Naive thymus-derived CD8-positive, alpha-beta T cell (primary cell): ENCODE results near the gene GGPS1. TPM values are rescaled to one million over a fixed set of nuclear protein-coding genes. Genes with fewer than 3 reads are reported as not detected.
"Not testable (repeated sequence)": the region's sequence is repeated elsewhere in the genome, so short reads cannot be mapped to it uniquely, and the experiment has no call there.

Experiments used
- ATAC-seq, 2 donors: fragments of 150-1000 bp; cut with Tn5 transposase in 1 of 2; sonication (Bioruptor Pico), chemical (Tn5 transposase) in 1 of 2; 1 replicate in 1 of 2; 2 replicates in 1 of 2; pipeline ENCODE4 v1.10.0; 2021; ENCODE audit warnings: mild to moderate bottlenecking in 2 of 2, moderate library complexity in 2 of 2
- POLR2A ChIA-PET: fragments of 350-600 bp; sonication (Branson Sonifier 250); formaldehyde crosslinking; loops from one replicate; lab custom pipeline; 2021; ENCODE audit warnings: antibody characterized with exemption; lab: Charles Lee
- DNase-seq, 10 donors: peaks; one replicate each; pipeline versions ENCODE4 v3.0.0 to v3.0.0-alpha.2; 2020 to 2022
- H3K27ac Mint-ChIP-seq, 10 donors: one replicate each; pipeline ENCODE4 v1.8.0; 2020 to 2022; ENCODE audit warnings: mild to moderate bottlenecking in 10 of 10, mixed read lengths in 10 of 10, moderate library complexity in 4 of 10, inconsistent platforms in 1 of 10
- H3K27me3 Mint-ChIP-seq, 5 donors: one replicate each; pipeline ENCODE4 v1.8.0; 2021 to 2022; ENCODE audit warnings: mixed read lengths in 5 of 5
- H3K36me3 Mint-ChIP-seq, 3 donors: one replicate each; pipeline ENCODE4 v1.8.0; 2020 to 2022; ENCODE audit warnings: mixed read lengths in 3 of 3, mild to moderate bottlenecking in 2 of 3, inconsistent platforms in 1 of 3
- H3K4me1 Mint-ChIP-seq, 4 donors: one replicate each; pipeline ENCODE4 v1.8.0; 2021 to 2022; ENCODE audit warnings: mixed read lengths in 4 of 4
- H3K4me3 Mint-ChIP-seq, 10 donors: one replicate each; pipeline ENCODE4 v1.8.0; 2020 to 2022; ENCODE audit warnings: mild to moderate bottlenecking in 10 of 10, mixed read lengths in 10 of 10, moderate library complexity in 6 of 10, inconsistent platforms in 1 of 10
- H3K9me3 Mint-ChIP-seq, 9 donors: one replicate each; pipeline ENCODE4 v1.8.0; 2020 to 2022; ENCODE audit warnings: mixed read lengths in 9 of 9, mild to moderate bottlenecking in 3 of 9, inconsistent platforms in 1 of 9, moderate library complexity in 1 of 9
- polyA plus RNA-seq, 3 donors: library from polyadenylated mRNA; unstranded; fragments of 300-500 nt; fragmentation: Illumina TruSeq; gene quantifications; one replicate each; pipeline ENCODE4 v1.2.3, GENCODE V29; 2021
- total RNA-seq, 8 experiments: library from RNA in 2 of 8; stranded (reverse) in 2 of 8; gene quantifications; one replicate each; pipeline ENCODE4 v1.2.3 and lab custom pipeline; 2021 to 2026

GGPS1 gene
- total and polyA plus RNA-seq, 5 experiments from 2014 or later = 43.7 to 69.4 (median 55.3) TPM

DNA sequence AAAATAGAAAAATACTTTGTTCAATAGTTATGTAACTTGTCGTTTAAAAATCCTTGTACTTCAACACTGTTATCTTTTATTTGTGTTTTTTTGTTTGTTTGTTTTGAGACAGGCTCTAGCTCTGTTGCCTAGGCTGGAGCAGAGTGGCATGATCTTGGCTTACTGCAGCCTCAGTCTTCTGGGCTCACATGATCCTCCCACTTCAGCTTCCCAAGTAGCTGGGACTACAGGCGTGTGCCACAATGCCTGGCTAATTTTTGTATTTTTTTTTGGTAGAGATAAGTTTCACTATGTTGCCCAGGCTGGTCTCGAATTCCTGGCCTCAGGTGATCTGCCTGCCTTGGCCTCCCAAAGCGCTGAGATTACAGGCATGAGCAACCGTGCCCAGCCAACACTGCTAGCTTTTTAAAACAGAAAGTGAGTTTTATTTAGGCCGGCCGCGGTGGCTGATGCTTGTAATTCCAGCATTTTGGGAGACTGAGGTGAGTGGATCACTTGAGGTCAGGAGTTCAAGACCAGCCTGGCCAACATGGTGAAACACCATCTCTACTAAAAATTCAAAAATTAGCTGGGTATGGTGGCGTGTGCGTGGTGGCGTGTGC lies 49.9 kb downstream of the GGPS1 start:
- H3K4me1 Mint-ChIP-seq = peaks cover 4 to 24% (median 10%) of the 10 kb centered on the region in 4 donors
- H3K27me3 Mint-ChIP-seq, ATAC-seq, H3K9me3 Mint-ChIP-seq, H3K4me3 Mint-ChIP-seq, POLR2A ChIA-PET, DNase-seq: not testable (repeated sequence)
- peak overlapping the region in 2 of 10 donors; percentile 14 to 55 for H3K27ac Mint-ChIP-seq
- H3K36me3 Mint-ChIP-seq = peaks cover 9 to 48% (median 21%) of the 10 kb centered on the region in 3 donors

DNA sequence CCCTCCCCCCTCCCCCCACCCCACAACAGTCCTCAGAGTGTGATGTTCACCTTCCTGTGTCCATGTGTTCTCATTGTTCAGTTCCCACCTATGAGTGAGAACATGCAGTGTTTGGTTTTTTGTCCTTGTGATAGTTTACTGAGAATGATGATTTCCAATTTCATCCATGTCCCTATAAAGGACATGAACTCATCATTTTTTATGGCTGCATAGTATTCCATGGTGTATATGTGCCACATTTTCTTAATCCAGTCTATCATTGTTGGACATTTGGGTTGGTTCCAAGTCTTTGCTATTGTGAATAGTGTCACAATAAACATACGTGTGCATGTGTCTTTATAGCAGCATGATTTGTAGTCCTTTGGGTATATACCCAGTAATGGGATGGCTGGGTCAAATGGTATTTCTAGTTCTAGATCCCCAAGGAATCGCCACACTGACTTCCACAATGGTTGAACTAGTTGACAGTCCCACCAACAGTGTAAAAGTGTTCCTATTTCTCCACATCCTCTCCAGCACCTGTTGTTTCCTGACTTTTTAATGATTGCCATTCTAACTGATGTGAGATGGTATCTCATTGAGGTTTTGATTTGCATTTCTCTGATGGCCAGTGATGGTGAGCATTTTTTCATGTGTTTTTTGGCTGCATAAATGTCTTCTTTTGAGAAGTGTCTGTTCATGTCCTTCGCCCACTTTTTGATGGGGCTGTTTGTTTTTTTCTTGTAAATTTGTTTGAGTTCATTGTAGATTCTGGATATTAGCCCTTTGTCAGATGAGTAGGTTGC lies 53.8 kb downstream of the GGPS1 start:
- not testable (repeated sequence) for H3K27ac Mint-ChIP-seq, H3K4me3 Mint-ChIP-seq, H3K4me1 Mint-ChIP-seq, DNase-seq, H3K27me3 Mint-ChIP-seq, ATAC-seq
- POLR2A ChIA-PET = interaction anchor here (1.2 kb wide), 1 partner anchor 15 kb away, joined by 3 read pairs; the partner anchor contains the start of gene TBCE
- peaks cover 0 to 13% (median 0%) of the 10 kb centered on the region in 9 donors for H3K9me3 Mint-ChIP-seq
- peaks cover 9 to 41% (median 20%) of the 10 kb centered on the region in 3 donors for H3K36me3 Mint-ChIP-seq

DNA sequence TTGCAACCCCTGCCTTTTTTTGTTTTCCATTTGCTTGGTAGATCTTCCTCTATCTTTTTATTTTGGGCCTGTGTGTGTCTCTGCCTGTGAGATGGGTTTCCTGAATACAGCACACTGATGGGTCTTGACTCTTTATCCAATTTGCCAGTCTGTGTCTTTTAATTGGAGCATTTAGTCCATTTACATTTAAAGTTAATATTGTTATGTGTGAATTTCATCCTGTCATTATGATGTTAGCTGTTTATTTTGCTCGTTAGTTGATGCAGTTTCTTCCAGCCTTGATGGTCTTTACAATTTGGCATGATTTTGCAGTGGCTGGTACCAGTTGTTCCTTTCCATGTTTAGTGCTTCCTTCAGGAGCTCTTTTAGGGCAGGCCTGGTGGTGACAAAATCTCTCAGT lies 57.3 kb downstream of the GGPS1 start:
- Mint-ChIP-seq H3K9me3 (peaks cover 0 to 20% (median 0%) of the 10 kb centered on the region in 9 donors), H3K27ac (peak overlapping the region in 1 of 10 donors; percentile 41), H3K36me3 (peaks cover 4 to 28% (median 22%) of the 10 kb centered on the region in 3 donors)
- POLR2A ChIA-PET, H3K4me3 Mint-ChIP-seq, H3K4me1 Mint-ChIP-seq, ATAC-seq, H3K27me3 Mint-ChIP-seq, DNase-seq: not testable (repeated sequence)

DNA sequence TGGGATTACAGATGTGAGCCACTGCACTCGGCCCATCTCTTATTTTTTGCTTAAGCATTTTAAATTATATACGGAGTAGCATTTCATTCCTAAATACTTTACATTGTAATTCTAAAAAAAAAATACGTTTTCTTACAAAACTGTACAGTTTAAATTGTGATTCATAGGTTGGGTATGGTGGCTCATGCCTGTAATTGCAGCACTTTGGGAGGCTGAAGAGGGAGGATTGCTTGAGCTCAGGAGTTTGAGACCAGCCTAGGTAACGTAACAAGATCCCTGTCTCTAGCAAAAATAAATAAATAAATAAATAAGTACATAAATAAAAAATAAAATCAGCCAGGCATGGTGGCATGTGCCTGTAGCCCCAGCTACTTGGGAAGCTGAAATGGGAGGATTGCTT lies 63.5 kb downstream of the GGPS1 start:
- DNase-seq (no peak), ATAC-seq (no peak)
- POLR2A ChIA-PET = no interaction called here
- Mint-ChIP-seq H3K4me1 (peaks cover 0 to 9% (median 3%) of the 10 kb centered on the region in 4 donors), H3K27me3 (no peaks in the 10 kb centered on the region), H3K27ac (no peak overlapping the region), H3K9me3 (peaks cover 0 to 6% (median 0%) of the 10 kb centered on the region in 9 donors), H3K36me3 (peaks cover 0 to 6% (median 4%) of the 10 kb centered on the region in 3 donors), H3K4me3 (no peak overlapping the region)

Other genes with a start within 250 kb of the GGPS1 start
- 100 to 1,000 TPM; 104 to 111 TPM for gene TOMM20, start 199.7 kb upstream of the GGPS1 start, total RNA-seq
- 10 to 100 TPM; 56.6 to 67.0 (median 60.7) TPM for gene TOMM20, start 199.7 kb upstream of the GGPS1 start, polyA plus RNA-seq
- 100 to 1,000 TPM; 145 to 164 TPM for gene RBM34, start 167.3 kb upstream of the GGPS1 start, total RNA-seq
- gene RBM34, start 167.3 kb upstream of the GGPS1 start, polyA plus RNA-seq = 10 to 100 TPM; 66.1 to 92.1 (median 70.4) TPM
- 100 to 1,000 TPM in 1 of 2 experiments, 10 to 100 TPM in 1; 92.2 to 105 TPM for gene ARID4B, start 391 bp upstream of the GGPS1 start, total RNA-seq
- 10 to 100 TPM; 37.4 to 58.0 (median 52.8) TPM for gene ARID4B, start 391 bp upstream of the GGPS1 start, polyA plus RNA-seq
- gene TBCE, start 38.9 kb downstream of the GGPS1 start, total RNA-seq = 10 to 100 TPM; 21.9 to 29.5 TPM
- gene TBCE, start 38.9 kb downstream of the GGPS1 start, polyA plus RNA-seq = 10 to 100 TPM; 11.9 to 14.6 (median 12.6) TPM
- 1 to 10 TPM; 7.7 to 9.5 TPM for gene B3GALNT2, start 175.9 kb downstream of the GGPS1 start, total RNA-seq
- 1 to 10 TPM; 3.3 to 4.3 (median 3.8) TPM for gene B3GALNT2, start 175.9 kb downstream of the GGPS1 start, polyA plus RNA-seq